ENCODE measurements around the gene MARVELD2. TPM values are rescaled to one million over a fixed set of nuclear protein-coding genes. Genes with fewer than 3 reads are reported as not detected.
A peak's percentile ranks its signal among the peaks of the same experiment; 100 is the strongest.

The MARVELD2 gene

DNA sequence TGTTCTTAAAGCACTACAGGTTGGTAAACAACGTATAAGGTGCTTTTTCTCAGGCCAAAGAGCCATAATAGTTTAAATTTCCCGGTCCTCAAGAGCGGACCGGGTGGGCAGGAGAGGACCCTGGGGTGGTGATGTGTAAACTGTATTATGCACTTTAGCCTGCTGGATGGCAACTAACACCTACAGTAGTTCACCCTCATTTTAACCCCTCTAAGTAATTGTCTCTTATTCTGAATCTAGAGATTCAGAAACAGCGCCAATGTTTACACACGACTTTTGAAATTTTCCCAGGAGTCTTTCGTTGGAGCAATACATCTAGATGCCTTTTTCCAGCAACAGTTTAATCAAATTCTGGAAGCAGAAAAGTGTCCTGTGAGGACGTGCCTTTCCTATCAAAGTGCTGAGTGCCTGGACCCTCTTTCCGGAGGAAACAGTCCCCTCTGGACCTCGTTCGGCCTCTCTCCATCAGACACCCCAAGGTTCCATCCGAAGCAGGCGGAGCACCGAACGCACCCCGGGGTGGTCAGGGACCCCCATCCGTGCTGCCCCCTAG is 77.0 kb downstream of the MARVELD2 start:
- H3K23ac ChIP-seq (ENCODE audit: low read length), result no peak overlapping the region

DNA sequence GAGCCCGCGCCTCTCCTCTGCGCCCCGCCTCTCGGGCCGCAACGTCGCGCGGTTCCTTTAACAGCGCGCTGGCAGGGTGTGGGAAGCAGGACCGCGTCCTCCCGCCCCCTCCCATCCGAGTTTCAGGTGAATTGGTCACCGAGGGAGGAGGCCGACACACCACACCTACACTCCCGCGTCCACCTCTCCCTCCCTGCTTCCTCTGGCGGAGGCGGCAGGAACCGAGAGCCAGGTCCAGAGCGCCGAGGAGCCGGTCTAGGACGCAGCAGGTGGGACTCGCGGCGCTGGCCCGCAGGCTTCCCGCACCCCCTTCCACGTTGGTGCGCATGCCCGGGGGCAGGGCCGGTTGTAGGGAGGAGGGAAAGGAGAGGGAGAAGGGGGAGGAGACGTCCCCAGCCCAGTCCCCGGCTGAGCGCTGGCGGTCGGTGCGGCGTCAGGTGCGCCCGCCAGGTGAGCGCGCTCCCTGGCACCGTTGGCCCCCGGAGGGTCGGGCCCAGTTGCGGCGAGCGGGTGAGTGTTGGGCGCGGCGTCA is 77.5 kb downstream of the MARVELD2 start, which contains the start of gene OCLN:
OCLN (plus strand) TSS at position 400 of the 532 bp plus-strand sequence. CDS start 11,455 bp downstream, outside the sequence.
- Histone ChIP-seq H3K79me1 (ENCODE audit: low read length) (peaks cover 3% of the 10 kb centered on the region), H3K4me2 (ENCODE audit: low read length) (peak within 1 kb of the TSS; percentile 86), H3K4me1 (ENCODE audit: control insufficient read depth, low read depth, low read length) (peaks cover 2% of the 10 kb centered on the region), H3K27me3 (ENCODE audit: insufficient read depth, low read length, poor library complexity) (no peaks in the 10 kb centered on the region), H3K27ac (ENCODE audit: low read depth, low read length) (peak within 1 kb of the TSS; percentile 84), H3K4ac (ENCODE audit: low read depth, low read length) (no peak within 1 kb of the TSS), H4K8ac (ENCODE audit: low read depth, low read length) (no peak within 1 kb of the TSS), H3K4me3 (ENCODE audit: low read length) (peak within 1 kb of the TSS; percentile 75), H3K9ac (ENCODE audit: low read length) (peak within 1 kb of the TSS; percentile 82), H4K5ac (ENCODE audit: low read length) (no peak within 1 kb of the TSS), H2BK15ac (replicated peaks; ENCODE audit: low read depth) (no peak within 1 kb of the TSS), H3K36me3 (ENCODE audit: control insufficient read depth, insufficient read depth, low read length) (no peaks in the 10 kb centered on the region), H3K18ac (ENCODE audit: low read length) (peak within 1 kb of the TSS; percentile 13), H2BK120ac (ENCODE audit: low read depth, low read length) (no peak within 1 kb of the TSS), H3K56ac (ENCODE audit: low read length) (peak within 1 kb of the TSS; percentile 92), H2AK5ac (ENCODE audit: low read length) (no peak within 1 kb of the TSS), H3K79me2 (ENCODE audit: control insufficient read depth, insufficient read depth, low read length) (peaks cover 22% of the 10 kb centered on the region), H3K23ac (ENCODE audit: low read length) (no peak within 1 kb of the TSS), H2BK5ac (ENCODE audit: low read length) (no peak within 1 kb of the TSS)
- DNase-seq, result peak; percentile 94
- no CpG with 5 or more reads among the region's 56 CpGs for WGBS (ENCODE audit: extremely low coverage, insufficient coverage, low lambda C conversion rate)

More for the DNA sequence above, 77.0 kb downstream of the MARVELD2 start:
- Histone ChIP-seq H3K9ac (ENCODE audit: low read length) (peak overlapping the region; percentile 82), H3K4me1 (ENCODE audit: control insufficient read depth, low read depth, low read length) (peaks cover 2% of the 10 kb centered on the region), H3K79me2 (ENCODE audit: control insufficient read depth, insufficient read depth, low read length) (peaks cover 18% of the 10 kb centered on the region), H4K8ac (ENCODE audit: low read depth, low read length) (no peak overlapping the region), H2BK120ac (ENCODE audit: low read depth, low read length) (no peak overlapping the region), H3K36me3 (ENCODE audit: control insufficient read depth, insufficient read depth, low read length) (no peaks in the 10 kb centered on the region), H3K79me1 (ENCODE audit: low read length) (peaks cover 3% of the 10 kb centered on the region), H3K18ac (ENCODE audit: low read length) (peak overlapping the region; percentile 13), H3K4me3 (ENCODE audit: low read length) (peak overlapping the region; percentile 75), H2BK5ac (ENCODE audit: low read length) (no peak overlapping the region), H4K5ac (ENCODE audit: low read length) (no peak overlapping the region), H3K27ac (ENCODE audit: low read depth, low read length) (peak overlapping the region; percentile 84), H3K27me3 (ENCODE audit: insufficient read depth, low read length, poor library complexity) (no peaks in the 10 kb centered on the region), H2BK15ac (replicated peaks; ENCODE audit: low read depth) (no peak overlapping the region), H2AK5ac (ENCODE audit: low read length) (no peak overlapping the region), H3K4ac (ENCODE audit: low read depth, low read length) (no peak overlapping the region), H3K56ac (ENCODE audit: low read length) (peak overlapping the region; percentile 92), H3K4me2 (ENCODE audit: low read length) (peak overlapping the region; percentile 86)
- whole genome bisulfite sequencing (ENCODE audit: extremely low coverage, insufficient coverage, low lambda C conversion rate), result no CpG with 5 or more reads among the region's 17 CpGs
- no peak for DNase-seq

DNA sequence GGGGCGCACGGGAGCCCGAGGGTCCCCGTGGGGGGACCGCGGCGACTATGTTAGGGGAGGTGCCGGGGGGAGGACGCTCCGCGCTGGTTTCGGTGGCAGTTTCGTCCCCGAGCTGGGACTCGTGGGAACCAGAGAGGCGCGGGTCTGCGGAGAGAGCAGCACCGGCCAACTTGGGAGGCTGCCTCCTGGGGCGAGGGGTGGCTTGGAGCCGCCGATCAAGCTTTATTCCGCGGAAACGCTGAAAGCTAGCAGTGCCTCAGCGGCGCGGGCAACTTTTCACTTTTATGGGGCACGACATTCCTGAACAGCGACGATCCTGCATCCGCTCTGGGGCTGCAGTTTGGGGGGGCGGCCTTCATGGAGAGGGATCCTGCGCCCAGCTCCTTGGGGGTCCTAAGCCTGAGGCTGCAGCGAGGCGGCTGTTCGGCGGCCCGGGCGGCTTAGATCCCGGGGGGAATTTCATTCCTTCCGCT is 78.0 kb downstream of the MARVELD2 start:
- Histone ChIP-seq H2AK5ac (ENCODE audit: low read length) (no peak overlapping the region), H3K18ac (ENCODE audit: low read length) (peak overlapping the region; percentile 11), H2BK120ac (ENCODE audit: low read depth, low read length) (no peak overlapping the region), H3K4me3 (ENCODE audit: low read length) (peak overlapping the region; percentile 75), H3K4me2 (ENCODE audit: low read length) (peak overlapping the region; percentile 86), H2BK5ac (ENCODE audit: low read length) (no peak overlapping the region), H3K56ac (ENCODE audit: low read length) (peak overlapping the region; percentile 92), H3K4ac (ENCODE audit: low read depth, low read length) (no peak overlapping the region), H3K79me2 (ENCODE audit: control insufficient read depth, insufficient read depth, low read length) (peaks cover 23% of the 10 kb centered on the region), H3K27me3 (ENCODE audit: insufficient read depth, low read length, poor library complexity) (no peaks in the 10 kb centered on the region), H4K5ac (ENCODE audit: low read length) (no peak overlapping the region), H3K79me1 (ENCODE audit: low read length) (peaks cover 3% of the 10 kb centered on the region), H3K27ac (ENCODE audit: low read depth, low read length) (peak overlapping the region; percentile 84), H2BK15ac (replicated peaks; ENCODE audit: low read depth) (no peak overlapping the region), H3K9ac (ENCODE audit: low read length) (peak overlapping the region; percentile 82), H4K8ac (ENCODE audit: low read depth, low read length) (no peak overlapping the region), H3K4me1 (ENCODE audit: control insufficient read depth, low read depth, low read length) (peaks cover 2% of the 10 kb centered on the region), H3K36me3 (ENCODE audit: control insufficient read depth, insufficient read depth, low read length) (no peaks in the 10 kb centered on the region), H3K23ac (ENCODE audit: low read length) (no peak overlapping the region)
- no CpG with 5 or more reads among the region's 42 CpGs for WGBS (ENCODE audit: extremely low coverage, insufficient coverage, low lambda C conversion rate)
- DNase-seq, result peak; percentile 69

DNA sequence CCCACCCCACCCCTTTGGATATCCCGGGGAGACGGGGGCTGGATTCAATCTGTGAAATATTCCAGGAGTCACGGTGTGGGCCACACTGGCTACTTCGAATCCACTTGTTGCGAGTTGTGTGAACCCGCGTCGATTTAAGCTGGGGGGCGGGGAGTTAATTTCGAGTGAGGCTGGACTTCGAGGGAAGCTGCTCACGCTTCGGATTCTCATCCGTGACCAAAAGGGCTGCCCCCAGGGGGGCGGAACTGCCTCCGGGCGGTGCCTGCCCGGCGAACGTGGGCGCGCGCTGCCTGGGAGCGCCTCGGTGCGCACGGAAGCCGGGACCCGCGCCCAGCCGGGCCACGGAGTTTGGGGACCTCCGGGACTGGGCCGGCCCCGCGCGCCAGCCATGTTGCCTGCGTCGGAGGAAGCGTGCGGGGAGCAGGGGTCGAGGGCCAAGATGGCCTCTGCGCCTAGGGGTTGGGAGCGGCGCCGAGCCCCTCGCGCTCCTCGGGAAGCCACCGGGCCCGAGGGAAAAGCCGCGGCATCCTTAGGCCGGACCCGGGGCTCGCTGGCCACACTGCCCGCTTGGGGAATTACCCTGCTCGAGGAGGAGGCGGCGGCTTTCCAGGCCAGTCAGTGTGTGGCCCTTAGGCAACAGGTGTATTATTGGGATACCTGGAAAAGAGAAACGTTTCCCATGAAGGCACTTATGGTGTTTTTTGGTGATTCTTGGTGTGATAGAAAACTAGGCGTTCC is 78.6 kb downstream of the MARVELD2 start:
- H3K23ac ChIP-seq (ENCODE audit: low read length), result no peak overlapping the region
- no peak overlapping the region for H2BK15ac ChIP-seq (replicated peaks; ENCODE audit: low read depth)
- peaks cover 2% of the 10 kb centered on the region for H3K4me1 ChIP-seq (ENCODE audit: control insufficient read depth, low read depth, low read length)
- no peaks in the 10 kb centered on the region for H3K27me3 ChIP-seq (ENCODE audit: insufficient read depth, low read length, poor library complexity)
- no peak overlapping the region for H2AK5ac ChIP-seq (ENCODE audit: low read length)
- H3K79me2 ChIP-seq (ENCODE audit: control insufficient read depth, insufficient read depth, low read length), result peaks cover 29% of the 10 kb centered on the region
- H3K9ac ChIP-seq (ENCODE audit: low read length), result peak overlapping the region; percentile 82
- H3K4me3 ChIP-seq (ENCODE audit: low read length), result peak overlapping the region; percentile 75
- no peak overlapping the region for H4K5ac ChIP-seq (ENCODE audit: low read length)
- H3K79me1 ChIP-seq (ENCODE audit: low read length), result peaks cover 3% of the 10 kb centered on the region
- H4K8ac ChIP-seq (ENCODE audit: low read depth, low read length), result no peak overlapping the region
- peak; percentile 64 for DNase-seq
- H2BK5ac ChIP-seq (ENCODE audit: low read length), result no peak overlapping the region
- H3K56ac ChIP-seq (ENCODE audit: low read length), result peak overlapping the region; percentile 92
- H3K4ac ChIP-seq (ENCODE audit: low read depth, low read length), result no peak overlapping the region
- H2BK120ac ChIP-seq (ENCODE audit: low read depth, low read length), result no peak overlapping the region
- H3K4me2 ChIP-seq (ENCODE audit: low read length), result peak overlapping the region; percentile 86
- no peaks in the 10 kb centered on the region for H3K36me3 ChIP-seq (ENCODE audit: control insufficient read depth, insufficient read depth, low read length)
- WGBS (ENCODE audit: extremely low coverage, insufficient coverage, low lambda C conversion rate), result no CpG with 5 or more reads among the region's 62 CpGs
- H3K27ac ChIP-seq (ENCODE audit: low read depth, low read length), result peak overlapping the region; percentile 84
- H3K18ac ChIP-seq (ENCODE audit: low read length), result peak overlapping the region; percentile 11

Small RNA genes within 50 kb of the gene (small RNA-seq; reads per million reads assigned to genes)
- not detected for gene RN7SL616P (ENCODE audit: insufficient read depth)
- not detected for gene RPS27P14 (ENCODE audit: insufficient read depth)
